Mucosa of stomach (tissue), 1 donor: Measurements from ENCODE around the gene ADK.

ENCODE experiments used
- H3K27me3 ChIP-seq: one replicate; pipeline ENCODE4 v1.7.0; 2013; ENCODE audit warnings: mild to moderate bottlenecking, low read length; ENCODE audit not compliant: control insufficient read depth, insufficient read depth
- H3K36me3 ChIP-seq: one replicate; pipeline ENCODE4 v1.7.0; 2013; ENCODE audit warnings: low read length; ENCODE audit not compliant: control insufficient read depth, insufficient read depth
- H3K4me1 ChIP-seq: one replicate; pipeline ENCODE4 v1.7.0; 2013; ENCODE audit warnings: mild to moderate bottlenecking, low read length; ENCODE audit not compliant: control insufficient read depth, insufficient read depth
- H3K4me3 ChIP-seq: one replicate; pipeline ENCODE4 v1.7.0; 2013; ENCODE audit warnings: low read length
- H3K9ac ChIP-seq: one replicate; pipeline ENCODE4 v1.7.0; 2013; ENCODE audit warnings: mild to moderate bottlenecking, low read length, moderate library complexity
- H3K9me3 ChIP-seq: one replicate; pipeline ENCODE4 v1.7.0; 2013; ENCODE audit warnings: mild to moderate bottlenecking, low read length, moderate library complexity; ENCODE audit not compliant: control insufficient read depth
- donor health status: Pancreatic carcinoma.

ADK gene

GRCh38 chr10:74322141-74322540 lies 171.1 kb downstream of the ADK start:
- no peaks in the 10 kb centered on the region for H3K36me3 ChIP-seq
- H3K4me1 ChIP-seq = no peaks in the 10 kb centered on the region

GRCh38 chr10:74322565-74322964 lies 171.5 kb downstream of the ADK start:
- Histone ChIP-seq H3K9ac (no peak overlapping the region), H3K4me3 (no peak overlapping the region), H3K36me3 (no peaks in the 10 kb centered on the region), H3K9me3 (no peaks in the 10 kb centered on the region), H3K4me1 (no peaks in the 10 kb centered on the region), H3K27me3 (no peaks in the 10 kb centered on the region)

More at GRCh38 chr10:74322141-74322540, 171.1 kb downstream of the ADK start:
- H3K27me3 ChIP-seq = no peaks in the 10 kb centered on the region
- H3K9ac ChIP-seq = no peak overlapping the region
- H3K4me3 ChIP-seq = no peak overlapping the region
- no peaks in the 10 kb centered on the region for H3K9me3 ChIP-seq

GRCh38 chr10:74328388-74328787 lies 177.4 kb downstream of the ADK start:
- Histone ChIP-seq H3K9me3 (no peaks in the 10 kb centered on the region), H3K4me1 (no peaks in the 10 kb centered on the region), H3K36me3 (no peaks in the 10 kb centered on the region), H3K9ac (no peak overlapping the region), H3K27me3 (no peaks in the 10 kb centered on the region), H3K4me3 (no peak overlapping the region)

- Histone ChIP-seq H3K9me3 (no peaks in the 10 kb centered on the region), H3K36me3 (no peaks in the 10 kb centered on the region), H3K27me3 (no peaks in the 10 kb centered on the region), H3K9ac (no peak overlapping the region), H3K4me3 (no peak overlapping the region), H3K4me1 (no peaks in the 10 kb centered on the region)
These were observed 178.9 kb downstream of the ADK start for GRCh38 chr10:74329873-74330272.

GRCh38 chr10:74330646-74331045 lies 179.6 kb downstream of the ADK start:
- H3K4me3 ChIP-seq = no peak overlapping the region
- H3K36me3 ChIP-seq = no peaks in the 10 kb centered on the region
- no peaks in the 10 kb centered on the region for H3K27me3 ChIP-seq
- no peaks in the 10 kb centered on the region for H3K9me3 ChIP-seq
- no peak overlapping the region for H3K9ac ChIP-seq
- H3K4me1 ChIP-seq = no peaks in the 10 kb centered on the region

- Histone ChIP-seq H3K36me3 (no peaks in the 10 kb centered on the region), H3K4me3 (no peak overlapping the region), H3K9me3 (no peaks in the 10 kb centered on the region), H3K9ac (no peak overlapping the region), H3K4me1 (no peaks in the 10 kb centered on the region), H3K27me3 (no peaks in the 10 kb centered on the region)
These were observed 181.4 kb downstream of the ADK start for GRCh38 chr10:74332398-74332797.

GRCh38 chr10:74333174-74333573 lies 182.2 kb downstream of the ADK start:
- Histone ChIP-seq H3K27me3 (no peaks in the 10 kb centered on the region), H3K9ac (no peak overlapping the region), H3K9me3 (no peaks in the 10 kb centered on the region), H3K4me1 (no peaks in the 10 kb centered on the region), H3K4me3 (no peak overlapping the region), H3K36me3 (no peaks in the 10 kb centered on the region)

- Histone ChIP-seq H3K9me3 (no peaks in the 10 kb centered on the region), H3K36me3 (no peaks in the 10 kb centered on the region), H3K4me3 (no peak overlapping the region), H3K9ac (no peak overlapping the region), H3K4me1 (no peaks in the 10 kb centered on the region), H3K27me3 (no peaks in the 10 kb centered on the region)
These were observed 183.2 kb downstream of the ADK start for GRCh38 chr10:74334221-74334620.

GRCh38 chr10:74335501-74335900 lies 184.5 kb downstream of the ADK start:
- Histone ChIP-seq H3K36me3 (no peaks in the 10 kb centered on the region), H3K4me1 (no peaks in the 10 kb centered on the region), H3K4me3 (no peak overlapping the region), H3K27me3 (no peaks in the 10 kb centered on the region), H3K9me3 (no peaks in the 10 kb centered on the region), H3K9ac (no peak overlapping the region)

GRCh38 chr10:74337330-74338016 lies 186.5 kb downstream of the ADK start:
- Histone ChIP-seq H3K4me3 (no peak overlapping the region), H3K4me1 (no peaks in the 10 kb centered on the region), H3K9ac (no peak overlapping the region), H3K9me3 (no peaks in the 10 kb centered on the region), H3K27me3 (no peaks in the 10 kb centered on the region), H3K36me3 (no peaks in the 10 kb centered on the region)

GRCh38 chr10:74342991-74343390 lies 192.0 kb downstream of the ADK start:
- H3K36me3 ChIP-seq = no peaks in the 10 kb centered on the region
- H3K9me3 ChIP-seq = no peaks in the 10 kb centered on the region
- H3K27me3 ChIP-seq = no peaks in the 10 kb centered on the region
- no peaks in the 10 kb centered on the region for H3K4me1 ChIP-seq
- no peak overlapping the region for H3K9ac ChIP-seq
- no peak overlapping the region for H3K4me3 ChIP-seq

- no peaks in the 10 kb centered on the region for H3K36me3 ChIP-seq
- no peaks in the 10 kb centered on the region for H3K27me3 ChIP-seq
- no peaks in the 10 kb centered on the region for H3K4me1 ChIP-seq
- H3K9me3 ChIP-seq = no peaks in the 10 kb centered on the region
- no peak overlapping the region for H3K9ac ChIP-seq
- H3K4me3 ChIP-seq = no peak overlapping the region
These were observed 192.8 kb downstream of the ADK start for GRCh38 chr10:74343804-74344203.

GRCh38 chr10:74344306-74344705 lies 193.3 kb downstream of the ADK start:
- Histone ChIP-seq H3K4me1 (no peaks in the 10 kb centered on the region), H3K9me3 (no peaks in the 10 kb centered on the region), H3K27me3 (no peaks in the 10 kb centered on the region), H3K36me3 (no peaks in the 10 kb centered on the region), H3K9ac (no peak overlapping the region), H3K4me3 (no peak overlapping the region)
